ENCODE measurements around the gene PLA2G7.

GRCh38 chr6:46676604-46677313, 58.4 kb downstream of the PLA2G7 start:
- TF ChIP-seq CTCF (IDR thresholded peaks at IDR 0.05 in 8 of 11, conservative IDR thresholded peaks at IDR 0.05 in 3 of 11) (no peak), POLR2A (IDR thresholded peaks at IDR 0.05) (no peak)
